Stimulated activated CD4-positive, alpha-beta T cell treated with anti-CD3 and anti-CD28 coated beads, TNF-alpha, amount 100 ng/mL, for 1 hour (primary cell): Measurements from ENCODE around the gene RIPOR1.
"Not testable (repeated sequence)": the region's sequence is repeated elsewhere in the genome, so short reads cannot be mapped to it uniquely, and the experiment has no call there.

Experiments
- DNase-seq, 3 donors: peaks; one replicate each; pipeline ENCODE4 v3.0.0-alpha.2; 2020; ENCODE audit warnings: low read depth in 3 of 3, low spot score in 1 of 3

The RIPOR1 gene

GRCh38 chr16:67514382-67514828 is 14.2 kb upstream of the RIPOR1 start:
- DNase-seq, result peak; percentile 55 to 65 (median 61)

- no peak for DNase-seq
Observed at GRCh38 chr16:67516296-67517154, 12.1 kb upstream of the RIPOR1 start.

GRCh38 chr16:67517155-67517445 is 11.5 kb upstream of the RIPOR1 start:
- no peak for DNase-seq

GRCh38 chr16:67517661-67518423 is 10.8 kb upstream of the RIPOR1 start:
- DNase-seq, result no peak

- no peak for DNase-seq
Observed at GRCh38 chr16:67518676-67519075, 10.0 kb upstream of the RIPOR1 start.

GRCh38 chr16:67519242-67519641 is 9.4 kb upstream of the RIPOR1 start:
- no peak for DNase-seq

- peak; percentile 93 to 97 (median 93) for DNase-seq
Observed at GRCh38 chr16:67521095-67521804, 7.4 kb upstream of the RIPOR1 start.

GRCh38 chr16:67525176-67525860 is 3.3 kb upstream of the RIPOR1 start:
- no peak for DNase-seq

GRCh38 chr16:67526149-67526791 is 2.4 kb upstream of the RIPOR1 start:
- no peak for DNase-seq

GRCh38 chr16:67528870-67529581 is 397 bp downstream of the RIPOR1 start:
- DNase-seq, result no peak

- DNase-seq, result no peak
Observed at GRCh38 chr16:67529582-67530012, 968 bp downstream of the RIPOR1 start.

- no peak for DNase-seq
Observed at GRCh38 chr16:67530013-67530939, 1.6 kb downstream of the RIPOR1 start.

- DNase-seq, result no peak
Observed at GRCh38 chr16:67531247-67531646, 2.6 kb downstream of the RIPOR1 start.

GRCh38 chr16:67533024-67533560 is 4.5 kb downstream of the RIPOR1 start:
- no peak for DNase-seq

- not testable (repeated sequence) for DNase-seq
Observed at GRCh38 chr16:67533987-67534386, 5.4 kb downstream of the RIPOR1 start.

GRCh38 chr16:67534431-67534830 is 5.8 kb downstream of the RIPOR1 start:
- DNase-seq, result no peak

- DNase-seq, result no peak
Observed at GRCh38 chr16:67535201-67535600, 6.6 kb downstream of the RIPOR1 start.

- no peak for DNase-seq
Observed at GRCh38 chr16:67537270-67537635, 8.6 kb downstream of the RIPOR1 start.
